Stimulated activated CD4-positive, alpha-beta T cell treated with anti-CD3 and anti-CD28 coated beads, Interleukin-2, amount 100 ng/mL, for 4 hours (primary cell): ENCODE measurements around the gene ANKRD27.
"Not testable (repeated sequence)": the region's sequence is repeated elsewhere in the genome, so short reads cannot be mapped to it uniquely, and the experiment has no call there.

Source experiments
- DNase-seq: peaks from one replicate; pipeline ENCODE4 v3.0.0-alpha.2; 2020; ENCODE audit warnings: low read depth

ANKRD27 gene

GRCh38 chr19:32599736-32600157 is 75.2 kb downstream of the ANKRD27 start:
- DNase-seq: peak; percentile 26

DNA sequence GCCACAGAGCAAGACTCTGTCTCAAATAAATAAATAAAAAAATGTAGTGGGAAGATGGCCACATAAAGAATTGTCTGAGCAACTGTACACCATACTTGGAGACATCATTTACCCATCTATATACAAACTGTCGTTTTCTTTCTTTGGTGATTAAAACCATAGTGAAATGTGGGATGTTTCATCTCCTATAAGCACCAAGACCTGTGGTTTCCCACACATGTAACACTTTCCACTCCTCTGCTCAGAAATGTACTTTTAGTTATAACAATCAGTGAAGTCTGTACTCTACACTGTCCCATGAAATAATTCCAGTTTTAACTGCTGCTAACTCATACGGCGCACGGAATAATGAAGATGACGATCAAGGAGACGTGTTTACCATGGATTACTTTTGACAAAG is 75.7 kb downstream of the ANKRD27 start:
- no peak for DNase-seq

DNA sequence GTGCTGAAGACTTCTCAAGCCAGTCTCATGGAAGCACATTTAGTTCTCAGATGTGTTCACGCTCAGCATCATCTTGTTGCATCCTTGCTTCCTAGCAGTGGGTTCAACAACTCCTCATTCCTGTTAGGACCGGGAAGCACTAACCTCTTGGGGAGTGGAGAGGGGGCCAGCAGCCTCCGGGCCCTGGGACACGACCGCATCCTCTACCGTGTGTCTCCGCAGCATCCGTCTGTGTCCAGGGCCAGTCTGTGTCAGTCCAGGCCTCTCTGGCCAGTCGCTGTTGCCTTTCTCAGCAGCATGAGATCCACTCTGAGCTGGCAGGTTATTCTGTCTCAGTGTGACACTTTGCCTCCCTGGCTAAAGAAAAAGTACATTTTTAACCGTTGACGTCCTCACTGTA is 77.0 kb downstream of the ANKRD27 start:
- DNase-seq: no peak

DNA sequence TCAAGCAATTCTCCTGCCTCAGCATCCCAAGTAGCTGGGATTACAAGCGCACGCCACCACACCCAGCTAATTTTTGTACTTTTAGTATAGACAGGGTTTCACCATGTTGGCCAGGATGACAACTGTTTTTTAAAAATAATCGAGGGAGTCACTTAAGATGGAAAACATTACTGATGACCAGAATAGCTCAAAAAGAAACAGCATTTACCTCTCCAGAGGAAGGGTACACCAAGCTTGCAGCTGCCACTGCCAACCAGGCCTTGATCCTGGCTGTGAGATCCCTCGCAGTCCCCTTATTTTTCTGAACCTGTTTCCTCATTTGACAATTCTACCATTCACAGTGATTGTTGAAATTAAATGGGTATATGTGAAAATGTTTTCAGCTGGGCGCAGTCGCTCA is 79.5 kb downstream of the ANKRD27 start:
- DNase-seq: no peak

GRCh38 chr19:32594021-32594420 is 81.0 kb downstream of the ANKRD27 start:
- no peak for DNase-seq

DNA sequence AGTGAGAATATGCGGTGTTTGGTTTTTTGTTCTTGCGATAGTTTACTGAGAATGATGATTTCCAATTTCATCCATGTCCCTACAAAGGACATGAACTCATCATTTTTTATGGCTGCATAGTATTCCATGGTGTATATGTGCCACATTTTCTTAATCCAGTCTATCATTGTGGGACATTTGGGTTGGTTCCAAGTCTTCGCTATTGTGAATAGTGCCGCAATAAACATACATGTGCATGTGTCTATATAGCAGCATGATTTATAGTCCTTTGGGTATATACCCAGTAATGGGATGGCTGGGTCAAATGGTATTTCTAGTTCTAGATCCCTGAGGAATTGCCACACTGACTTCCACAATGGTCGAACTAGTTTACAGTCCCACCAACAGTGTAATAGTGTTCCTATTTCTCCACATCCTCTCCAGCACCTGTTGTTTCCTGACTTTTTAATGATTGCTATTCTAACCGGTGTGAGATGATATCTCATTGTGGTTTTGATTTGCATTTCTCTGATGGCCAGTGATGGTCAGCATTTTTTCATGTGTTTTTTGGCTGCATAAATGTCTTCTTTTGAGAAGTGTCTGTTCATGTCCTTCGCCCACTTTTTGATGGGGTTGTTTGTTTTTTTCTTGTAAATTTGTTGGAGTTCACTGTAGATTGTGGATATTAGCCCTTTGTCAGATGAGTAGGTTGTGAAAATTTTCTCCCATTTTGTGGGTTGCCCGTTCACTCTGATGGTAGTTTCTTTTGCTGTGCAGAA is 87.1 kb downstream of the ANKRD27 start:
- not testable (repeated sequence) for DNase-seq

DNA sequence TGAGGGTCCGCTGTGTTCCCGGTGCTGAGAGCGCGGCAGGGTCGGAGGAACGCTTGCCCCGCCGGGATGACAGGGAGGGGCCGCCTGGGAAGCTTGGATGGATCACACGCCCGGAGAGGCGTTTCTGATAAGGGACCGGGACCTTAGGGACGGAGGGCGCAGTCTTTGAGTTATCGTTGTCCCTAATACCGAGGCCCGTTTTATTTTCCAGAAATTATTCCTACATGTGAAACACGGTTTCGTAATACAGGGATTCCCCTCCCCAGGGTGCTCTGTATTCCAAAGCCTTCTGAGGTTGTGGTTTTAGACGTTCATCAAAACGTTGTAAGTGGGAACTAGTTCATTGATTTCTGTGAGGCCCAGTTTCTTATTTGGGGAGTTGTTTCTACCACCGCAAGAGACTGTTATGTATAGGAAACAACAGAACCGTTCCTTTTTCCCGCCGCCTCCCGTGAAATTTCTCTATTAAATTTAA is 93.2 kb downstream of the ANKRD27 start:
- DNase-seq: no peak

DNA sequence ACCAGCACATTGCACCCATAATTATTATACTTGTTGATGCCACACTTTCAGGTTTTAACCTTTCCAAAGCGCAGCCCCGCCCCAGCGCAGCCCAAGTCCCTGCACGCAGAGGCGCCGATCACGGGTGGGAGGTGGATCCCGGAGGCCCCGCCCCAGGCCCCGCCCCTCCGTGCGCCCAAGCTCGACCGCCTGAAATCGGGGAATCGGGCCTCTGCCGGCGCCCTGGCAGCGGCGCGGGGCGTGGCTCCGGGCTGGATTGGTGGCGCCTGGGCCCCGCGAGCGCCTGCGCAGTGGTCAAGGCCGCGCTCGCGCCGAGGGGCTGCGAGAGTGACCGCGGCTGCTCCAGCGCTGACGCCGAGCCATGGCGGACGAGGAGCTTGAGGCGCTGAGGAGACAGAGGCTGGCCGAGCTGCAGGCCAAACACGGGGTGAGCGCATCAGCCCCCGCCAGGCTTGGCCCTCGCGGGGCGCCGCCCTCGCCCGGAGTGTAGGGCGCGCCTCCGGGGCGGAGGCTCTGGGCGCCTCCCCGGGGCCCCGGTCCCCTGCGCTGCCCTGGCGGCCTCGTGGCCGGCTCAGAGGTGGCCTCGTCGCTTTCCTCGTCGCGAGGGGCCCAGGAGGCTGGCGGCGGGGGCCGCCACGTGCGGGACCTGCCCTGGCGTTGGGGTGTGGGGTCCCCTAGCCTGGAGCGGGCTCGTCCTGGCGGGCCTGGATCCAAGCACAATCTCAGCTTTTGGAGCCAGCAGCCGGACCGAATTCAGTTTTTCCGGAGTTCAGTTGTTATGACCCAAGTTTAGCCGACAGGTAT is 93.9 kb downstream of the ANKRD27 start, which contains the start of gene PDCD5:
TSS of gene PDCD5 (plus strand) at position 290 of the 804 bp plus-strand sequence. CDS start at position 362, 72 bp downstream.
- DNase-seq: peak; percentile 96

GRCh38 chr19:32580353-32580900 is 94.6 kb downstream of the ANKRD27 start:
- DNase-seq: no peak

GRCh38 chr19:32576790-32577189 is 98.2 kb downstream of the ANKRD27 start:
- DNase-seq: no peak

GRCh38 chr19:32573492-32573794 is 101.5 kb downstream of the ANKRD27 start:
- no peak for DNase-seq

GRCh38 chr19:32572700-32573491 is 102.1 kb downstream of the ANKRD27 start:
- not testable (repeated sequence) for DNase-seq

DNA sequence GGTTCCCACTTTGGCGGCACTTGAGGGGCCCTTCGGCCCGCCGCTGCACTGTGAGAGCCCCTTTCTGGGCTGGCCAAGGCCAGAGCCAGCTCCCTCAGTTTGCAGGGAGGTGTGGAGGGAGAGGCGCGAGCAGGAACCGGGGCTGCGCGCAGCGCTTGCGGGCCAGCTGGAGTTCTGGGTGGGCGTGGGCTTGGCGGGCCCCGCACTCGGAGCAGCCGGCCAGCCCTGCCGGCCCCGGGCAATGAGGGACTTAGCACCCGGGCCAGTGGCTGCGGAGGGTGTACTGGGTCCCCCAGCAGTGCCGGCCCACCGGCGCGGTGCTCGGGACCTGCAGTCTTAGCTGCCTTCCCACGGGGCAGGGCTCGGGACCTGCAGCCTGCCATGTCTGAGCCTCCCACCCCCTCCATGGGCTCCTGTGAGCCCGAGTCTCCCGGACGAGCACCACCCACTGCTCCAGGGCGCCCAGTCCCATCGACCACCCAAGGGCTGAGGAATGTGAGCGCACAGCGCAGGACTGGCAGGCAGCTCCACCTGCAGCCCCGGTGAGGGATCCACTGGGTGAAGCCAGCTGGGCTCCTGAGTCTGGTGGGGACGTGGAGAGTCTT is 103.4 kb downstream of the ANKRD27 start:
- DNase-seq: not testable (repeated sequence)

DNA sequence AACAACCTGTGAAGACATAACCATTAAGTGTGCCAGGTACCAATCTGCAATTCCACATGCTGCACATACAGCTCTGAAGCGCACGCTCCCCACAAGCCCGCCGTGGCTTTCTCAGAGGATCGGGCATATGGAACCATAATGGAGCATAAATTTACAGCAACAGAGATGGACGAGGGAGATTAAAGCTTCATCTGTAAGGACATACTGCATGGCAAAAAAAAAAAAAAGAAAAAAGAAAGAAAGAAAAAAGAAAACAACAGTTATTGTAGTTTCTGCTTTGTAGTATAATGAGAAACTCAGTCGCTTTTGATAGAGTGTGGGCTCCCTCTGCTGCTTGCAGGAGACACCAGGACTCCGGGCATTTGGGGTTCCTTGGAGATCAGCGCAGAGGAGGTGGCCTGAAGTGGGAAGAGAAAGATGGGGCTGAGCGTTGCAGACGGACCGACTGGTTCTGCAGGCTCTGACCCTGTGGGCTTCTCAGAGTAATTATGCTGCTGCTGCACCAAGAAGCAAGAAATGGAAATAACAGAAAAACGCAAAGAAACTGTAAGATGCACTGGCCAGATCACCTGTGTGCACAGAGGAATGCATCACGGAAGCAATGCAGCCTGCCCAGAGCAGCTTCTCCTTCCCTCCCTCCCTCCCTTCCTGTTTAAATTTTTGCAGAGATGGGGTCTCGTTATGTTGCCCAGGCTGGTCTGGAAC is 104.7 kb downstream of the ANKRD27 start:
- peak; percentile 23 for DNase-seq

- DNase-seq: no peak
Measured at GRCh38 chr19:32567486-32567885, 107.5 kb downstream of the ANKRD27 start.

GRCh38 chr19:32566246-32566830 is 108.6 kb downstream of the ANKRD27 start:
- no peak for DNase-seq

DNA sequence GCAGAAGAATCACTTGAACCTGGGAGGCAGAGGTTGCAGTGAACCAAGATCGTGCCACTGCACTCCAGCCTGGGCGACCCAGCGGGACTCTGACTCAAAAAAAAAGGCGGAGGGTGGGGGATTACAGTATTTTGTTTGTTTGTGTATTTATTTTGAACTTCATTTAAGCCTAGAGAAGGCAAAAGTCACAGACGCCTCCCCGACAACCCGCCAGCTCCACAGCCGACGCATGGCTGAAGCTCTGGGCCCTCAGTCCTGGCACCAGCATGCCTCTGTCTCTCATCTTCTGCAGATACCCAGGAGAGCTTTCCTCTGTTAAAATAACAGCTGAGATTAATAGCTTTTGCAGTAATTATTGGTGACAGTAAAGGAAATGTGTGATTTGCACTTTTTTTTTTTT is 111.2 kb downstream of the ANKRD27 start:
- no peak for DNase-seq

- DNase-seq: no peak
Measured at GRCh38 chr19:32558607-32559228, 116.3 kb downstream of the ANKRD27 start.

DNA sequence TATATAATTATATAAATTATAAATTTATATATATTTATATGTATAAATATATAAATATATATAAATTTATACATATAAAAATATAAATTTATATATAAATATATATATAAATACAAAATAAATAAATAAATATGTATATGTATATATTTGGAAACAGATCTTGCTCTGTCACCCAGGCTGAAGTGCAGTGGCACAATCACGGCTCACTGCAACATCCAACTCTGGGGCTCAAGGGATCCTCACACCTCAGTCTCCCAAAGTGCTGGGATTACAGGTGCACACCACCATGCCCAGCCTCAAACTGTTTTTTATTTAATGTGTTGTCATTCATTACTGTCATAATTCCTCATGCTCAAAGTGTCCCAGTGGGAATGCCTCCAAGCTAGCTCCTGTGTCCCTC is 119.2 kb downstream of the ANKRD27 start:
- no peak for DNase-seq

- no peak for DNase-seq
Measured at GRCh38 chr19:32550666-32551065, 124.3 kb downstream of the ANKRD27 start.
